Activated naive CD8-positive, alpha-beta T cell treated with anti-CD3 and anti-CD28 coated beads, Interleukin-2, amount 50 U/mL, for 16 hours (primary cell): Measurements from ENCODE around the gene BIRC3.
A peak's percentile ranks its signal among the peaks of the same experiment; 100 is the strongest.

Experiments used
- DNase-seq: peaks from one replicate; pipeline ENCODE4 v3.0.0-alpha.2; 2020; ENCODE audit warnings: low read depth, low spot score

The BIRC3 gene

DNA sequence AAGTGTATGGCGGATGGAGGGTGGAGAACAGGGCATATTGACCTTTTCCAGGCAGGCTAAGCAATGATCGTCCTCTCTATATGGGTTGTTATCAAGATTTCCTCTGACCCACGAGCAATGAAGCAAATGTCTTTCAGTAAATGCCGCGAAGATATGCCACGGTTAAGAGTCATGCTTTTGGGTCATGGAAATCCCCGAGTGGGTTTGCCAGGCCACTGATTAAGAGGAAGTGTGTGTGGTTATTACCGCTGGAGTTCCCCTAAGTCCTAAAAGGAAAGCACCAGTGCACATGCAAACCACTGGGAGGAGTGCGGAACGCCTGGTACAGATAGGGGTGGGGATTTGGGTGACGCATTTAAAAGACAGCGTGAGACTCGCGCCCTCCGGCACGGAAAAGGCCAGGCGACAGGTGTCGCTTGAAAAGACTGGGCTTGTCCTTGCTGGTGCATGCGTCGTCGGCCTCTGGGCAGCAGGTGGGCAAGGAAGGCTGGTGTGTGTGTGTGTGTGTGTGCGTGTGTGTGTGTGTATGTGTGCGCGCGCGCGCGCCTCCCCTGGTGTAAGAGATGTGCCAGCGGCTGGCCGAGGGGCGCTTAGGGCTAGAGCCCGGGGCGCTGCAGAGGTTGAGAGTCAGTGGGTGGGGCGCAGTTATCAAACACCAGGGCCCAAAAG, at the start of gene BIRC3:
TSS of gene BIRC3 (plus strand) at position 386 of the 669 bp plus-strand sequence. CDS start 7,026 bp downstream, outside the sequence.
- DNase-seq = peak; percentile 78

- no peak for DNase-seq
These were observed 49.7 kb upstream of the BIRC3 start for GRCh38 chr11:102267609-102268008.

DNA sequence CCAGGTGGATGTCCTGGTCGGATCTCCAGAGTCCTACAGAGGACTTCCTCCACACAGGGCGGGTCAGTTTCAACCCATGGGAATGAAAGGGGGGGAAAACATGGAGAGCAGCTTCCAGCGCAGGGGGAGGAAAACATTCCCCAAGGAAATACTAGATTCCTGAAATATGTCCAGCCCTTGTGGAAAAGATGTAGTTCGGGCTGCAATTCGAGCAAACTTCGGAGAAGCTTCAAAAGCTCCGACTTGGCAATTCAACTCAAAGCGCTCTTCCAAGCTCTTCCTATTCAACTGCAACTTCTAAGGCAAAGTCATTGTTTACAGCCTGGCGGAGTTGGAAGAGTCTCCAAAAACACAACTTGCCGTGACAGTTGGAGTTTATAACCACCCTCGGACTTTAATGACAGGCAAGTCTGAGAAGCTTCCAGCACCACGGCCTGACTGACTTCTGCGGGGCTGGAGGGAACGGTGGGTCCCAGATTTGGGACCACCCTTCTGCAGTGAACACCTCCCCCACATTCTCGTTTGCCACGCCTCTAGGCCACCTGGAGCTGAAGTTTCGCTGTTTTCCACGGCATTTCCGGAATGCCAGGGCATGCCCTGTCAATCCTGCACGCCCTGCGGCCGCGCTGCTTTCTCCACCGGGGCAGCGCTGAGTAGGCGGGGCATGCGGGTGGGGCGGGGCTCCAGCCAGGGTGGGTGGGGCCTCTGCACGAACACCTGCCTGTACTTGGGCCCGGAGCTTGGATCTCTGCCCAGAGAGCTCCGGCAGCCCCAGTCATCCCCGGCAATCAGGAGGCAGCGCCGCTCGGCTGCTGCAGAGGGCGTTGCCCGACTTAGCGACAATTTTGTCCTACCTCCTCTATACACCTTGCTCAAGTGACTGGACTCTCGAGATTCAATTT, 49.0 kb upstream of the BIRC3 start:
- peak; percentile 46 for DNase-seq

- DNase-seq = no peak
These were observed 48.3 kb upstream of the BIRC3 start for GRCh38 chr11:102268985-102269470.

- no peak for DNase-seq
These were observed 47.4 kb upstream of the BIRC3 start for GRCh38 chr11:102269927-102270326.

DNA sequence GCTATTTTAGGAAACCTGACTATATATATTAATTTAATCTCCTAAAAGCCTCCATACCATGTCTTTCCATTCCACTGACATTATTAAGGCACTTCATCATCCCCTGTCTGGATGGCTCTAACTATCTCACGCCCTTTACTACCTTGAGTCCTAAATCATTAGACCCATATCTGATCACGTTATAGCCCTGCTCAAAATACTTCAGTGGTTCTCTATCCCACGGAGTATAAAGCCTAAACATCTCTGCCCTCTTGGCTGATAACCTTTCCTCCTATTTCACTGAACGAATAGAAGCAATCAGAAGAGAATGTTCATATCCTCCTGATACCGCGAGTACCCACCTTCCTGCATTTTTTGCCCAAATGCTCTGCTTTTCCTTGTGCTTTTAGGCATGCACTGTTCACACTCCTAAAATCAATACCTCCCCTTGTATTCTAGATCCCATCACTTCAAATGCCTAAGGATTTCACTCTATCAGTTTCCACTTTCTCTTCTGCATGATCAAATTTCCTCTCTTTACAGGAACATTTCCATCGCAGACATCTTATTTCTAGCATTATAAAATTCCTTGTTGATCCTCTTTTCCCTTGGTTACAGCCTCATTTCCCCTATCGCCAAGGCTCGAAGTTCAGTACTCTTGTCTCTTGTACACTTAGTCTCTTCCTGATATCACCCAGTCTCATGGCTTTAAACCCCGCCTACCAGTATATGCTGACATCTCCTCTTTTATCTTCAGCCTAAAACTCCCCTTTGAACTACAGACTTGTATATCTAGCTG, 45.0 kb upstream of the BIRC3 start:
- DNase-seq = no peak

DNA sequence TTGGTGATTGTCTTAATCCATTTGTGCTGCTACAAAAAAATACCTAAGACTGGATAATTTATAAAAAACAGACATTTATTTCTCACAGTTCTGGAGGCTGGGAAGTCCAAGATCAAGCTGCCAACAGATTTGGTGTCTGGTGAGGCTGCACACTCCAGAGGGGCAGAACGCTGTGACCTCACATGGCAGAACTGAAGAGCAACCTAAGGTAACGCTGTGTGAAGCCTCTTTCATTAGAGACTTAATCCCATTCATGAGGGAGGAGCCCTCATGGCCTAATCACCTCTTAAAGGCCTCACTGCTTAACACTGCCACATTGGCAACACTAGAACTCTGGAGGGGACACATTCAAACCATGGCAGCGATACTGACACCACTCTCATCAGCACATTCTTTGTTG, 42.7 kb upstream of the BIRC3 start:
- DNase-seq = no peak

- DNase-seq = no peak
These were observed 40.9 kb upstream of the BIRC3 start for GRCh38 chr11:102276362-102276761.

DNA sequence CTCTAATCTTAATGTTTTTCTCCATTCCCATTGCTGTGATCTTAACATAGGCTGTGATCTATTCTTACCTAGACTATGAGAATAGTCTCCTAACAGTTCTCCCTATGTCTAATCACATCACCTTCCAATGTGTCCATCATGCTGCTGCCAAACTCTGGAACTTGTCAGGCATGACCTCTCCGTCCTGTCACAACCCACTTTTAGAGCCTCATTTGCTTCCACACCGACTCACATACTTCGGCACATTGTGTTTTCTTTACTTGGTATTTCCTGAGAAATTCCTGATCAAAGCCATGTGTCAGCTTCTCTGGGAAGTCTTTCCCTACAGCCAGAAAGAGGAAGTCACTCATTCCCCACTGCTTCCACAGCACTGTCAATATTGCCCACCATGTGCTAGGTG, 40.5 kb upstream of the BIRC3 start:
- DNase-seq = no peak

- DNase-seq = no peak
These were observed 37.6 kb upstream of the BIRC3 start for GRCh38 chr11:102279641-102280170.

- DNase-seq = no peak
These were observed 36.9 kb upstream of the BIRC3 start for GRCh38 chr11:102280245-102280833.

GRCh38 chr11:102283116-102283485, 34.2 kb upstream of the BIRC3 start:
- no peak for DNase-seq

- no peak for DNase-seq
These were observed 33.3 kb upstream of the BIRC3 start for GRCh38 chr11:102284008-102284407.

- no peak for DNase-seq
These were observed 31.0 kb upstream of the BIRC3 start for GRCh38 chr11:102286292-102286691.

DNA sequence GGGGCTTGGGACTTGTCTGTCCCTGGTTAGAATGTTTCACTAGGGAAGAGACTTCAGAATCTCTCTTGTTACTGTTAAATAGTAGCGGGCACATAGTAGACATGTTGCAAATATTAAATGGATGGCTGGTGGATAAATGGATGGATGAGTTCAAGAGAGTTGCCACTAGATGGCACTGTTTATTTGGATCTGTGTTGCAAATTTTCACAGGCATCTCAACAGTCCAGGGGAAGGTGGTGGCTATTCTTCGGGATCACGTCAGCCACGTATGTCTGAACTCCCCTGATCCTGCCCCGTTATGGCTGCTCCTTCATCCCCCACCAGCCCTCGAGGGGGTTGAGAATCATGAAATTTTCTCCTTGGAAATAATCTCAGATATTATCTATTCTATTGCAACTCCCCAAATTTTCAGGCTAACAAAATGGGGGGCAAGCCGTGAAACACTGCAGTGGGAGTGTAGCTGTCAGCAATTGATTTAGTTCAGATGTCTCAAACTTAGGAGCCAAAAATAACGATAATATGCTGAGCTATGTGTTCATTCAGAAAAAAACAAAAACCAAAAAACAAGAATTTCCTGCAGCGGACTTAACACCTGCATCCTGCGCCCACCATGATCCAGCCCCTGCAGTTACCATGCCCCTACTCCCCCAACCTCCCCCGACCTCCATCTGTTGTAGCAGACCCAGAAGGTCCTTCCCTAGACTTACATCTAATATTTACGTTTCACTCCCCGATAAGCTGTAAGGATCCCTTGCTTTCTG, 29.1 kb upstream of the BIRC3 start:
- DNase-seq = no peak

- DNase-seq = no peak
These were observed 28.6 kb upstream of the BIRC3 start for GRCh38 chr11:102288725-102289083.

DNA sequence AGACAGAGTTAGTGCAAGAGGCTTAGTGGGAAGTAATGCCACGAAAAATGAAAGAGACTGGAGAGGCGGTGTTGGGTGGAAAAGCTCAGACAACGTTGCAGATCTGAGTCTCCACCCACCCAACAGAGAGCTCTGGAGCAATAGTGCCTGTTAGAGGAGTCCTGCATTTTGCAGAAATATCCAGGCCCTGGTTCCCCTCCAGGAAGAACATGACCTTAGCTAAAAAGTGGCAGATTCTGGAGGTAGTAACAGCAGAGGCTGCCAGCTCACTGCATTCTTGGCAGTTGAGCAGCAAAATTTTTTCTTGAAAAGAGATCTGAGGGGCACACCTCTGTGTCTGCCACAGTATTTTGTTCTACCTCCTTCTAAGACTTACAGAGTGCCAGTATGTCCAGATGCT, 27.7 kb upstream of the BIRC3 start:
- DNase-seq = no peak

DNA sequence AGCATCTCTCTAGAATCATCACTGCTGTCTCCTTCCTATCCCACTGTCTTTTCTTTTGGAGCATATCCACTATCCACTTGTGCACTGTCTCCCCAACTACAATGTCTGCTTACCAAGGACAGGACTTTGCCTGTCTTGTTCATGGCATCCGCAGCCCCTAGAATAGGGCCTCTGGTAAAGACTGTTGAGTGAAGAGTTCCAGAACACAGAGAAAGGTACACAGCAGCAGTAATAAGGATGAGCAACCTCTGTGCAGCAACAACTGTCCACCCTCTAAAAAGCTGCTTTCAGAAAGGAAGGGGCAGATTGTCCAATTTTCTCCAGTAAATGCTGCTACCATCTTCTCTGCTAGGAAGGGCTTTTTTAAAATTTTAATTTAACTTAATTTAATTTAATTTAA, 25.5 kb upstream of the BIRC3 start:
- no peak for DNase-seq

DNA sequence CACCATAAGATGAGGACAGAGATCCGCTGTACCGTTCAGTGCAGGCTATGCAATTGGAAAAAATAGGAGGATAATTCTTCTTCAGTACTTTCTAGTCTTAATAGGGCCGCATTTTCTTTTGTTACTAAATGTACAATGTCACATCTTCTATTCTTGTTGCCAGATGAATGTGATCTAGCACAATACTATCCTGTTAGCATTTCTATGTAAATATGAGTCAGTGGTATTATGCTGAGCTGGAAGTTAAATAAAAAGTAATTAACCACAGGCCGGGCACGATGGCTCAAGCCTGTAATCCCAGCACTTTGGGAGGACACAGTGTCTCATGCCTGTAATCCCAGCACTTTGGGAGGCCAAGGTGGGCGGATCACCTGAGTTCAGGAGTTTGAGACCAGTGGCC, 24.4 kb upstream of the BIRC3 start:
- DNase-seq = no peak

GRCh38 chr11:102293873-102294601, 23.2 kb upstream of the BIRC3 start:
- no peak for DNase-seq
